ENCODE data around the gene KLLN.
A peak's percentile ranks its signal among the peaks of the same experiment; 100 is the strongest.
"Not testable (repeated sequence)": the region's sequence is repeated elsewhere in the genome, so short reads cannot be mapped to it uniquely, and the experiment has no call there.

KLLN gene

GRCh38 chr10:87850742-87851205 is 12.6 kb downstream of the KLLN start:
- Histone ChIP-seq H3K36me3 (ENCODE audit: control insufficient read depth, insufficient read depth, low read length, severe bottlenecking) (no peaks in the 10 kb centered on the region), H3K27me3 (replicated peaks; ENCODE audit: control insufficient read depth, insufficient read depth, low read length) (no peaks in the 10 kb centered on the region), H3K9me3 (ENCODE audit: control insufficient read depth, low read length) (no peaks in the 10 kb centered on the region), H3K4me1 (ENCODE audit: control insufficient read depth, insufficient read depth, low read length) (no peaks in the 10 kb centered on the region), H3K9ac (ENCODE audit: low read length) (no peak overlapping the region), H3K4me3 (ENCODE audit: low read length) (no peak overlapping the region)
- peak; percentile 79 for DNase-seq (ENCODE audit: low read depth)

- Histone ChIP-seq H3K4me1 (ENCODE audit: control insufficient read depth, insufficient read depth, low read length) (no peaks in the 10 kb centered on the region), H3K36me3 (ENCODE audit: control insufficient read depth, insufficient read depth, low read length, severe bottlenecking) (no peaks in the 10 kb centered on the region), H3K4me3 (ENCODE audit: low read length) (no peak overlapping the region), H3K9ac (ENCODE audit: low read length) (no peak overlapping the region), H3K9me3 (ENCODE audit: control insufficient read depth, low read length) (no peaks in the 10 kb centered on the region), H3K27me3 (replicated peaks; ENCODE audit: control insufficient read depth, insufficient read depth, low read length) (no peaks in the 10 kb centered on the region)
- DNase-seq (ENCODE audit: low read depth) = no peak
These were observed 14.3 kb downstream of the KLLN start for GRCh38 chr10:87849001-87849400.

- H3K4me3 ChIP-seq (ENCODE audit: low read length) = no peak overlapping the region
- no peak overlapping the region for H3K9ac ChIP-seq (ENCODE audit: low read length)
- H3K27me3 ChIP-seq (replicated peaks; ENCODE audit: control insufficient read depth, insufficient read depth, low read length) = no peaks in the 10 kb centered on the region
- H3K4me1 ChIP-seq (ENCODE audit: control insufficient read depth, insufficient read depth, low read length) = peaks cover 11% of the 10 kb centered on the region
- DNase-seq (ENCODE audit: low read depth) = no peak
- no peaks in the 10 kb centered on the region for H3K36me3 ChIP-seq (ENCODE audit: control insufficient read depth, insufficient read depth, low read length, severe bottlenecking)
- H3K9me3 ChIP-seq (ENCODE audit: control insufficient read depth, low read length) = no peaks in the 10 kb centered on the region
These were observed 15.8 kb downstream of the KLLN start for GRCh38 chr10:87847550-87847949.

DNA sequence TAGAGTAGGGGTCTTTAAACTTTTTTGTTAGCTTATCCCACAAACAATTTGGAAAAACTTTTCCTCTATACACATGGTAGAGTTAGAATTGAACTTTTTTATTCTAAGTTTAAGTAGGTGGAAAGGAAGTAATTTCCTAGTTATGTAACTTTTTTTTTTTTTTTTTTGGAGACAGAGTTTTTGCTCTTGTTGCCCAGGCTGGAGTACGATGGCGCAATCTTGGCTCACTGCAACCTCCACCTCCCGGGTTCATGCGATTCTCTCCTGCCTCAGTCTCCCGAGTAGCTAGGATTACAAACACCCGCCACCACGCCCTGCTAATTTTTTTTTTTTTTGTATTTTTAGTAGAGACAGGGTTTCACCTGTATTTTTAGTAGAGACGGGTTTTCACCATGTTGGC is 16.6 kb downstream of the KLLN start:
- H3K36me3 ChIP-seq (ENCODE audit: control insufficient read depth, insufficient read depth, low read length, severe bottlenecking); H3K9me3 ChIP-seq (ENCODE audit: control insufficient read depth, low read length); DNase-seq (ENCODE audit: low read depth); H3K4me3 ChIP-seq (ENCODE audit: low read length); H3K9ac ChIP-seq (ENCODE audit: low read length); H3K27me3 ChIP-seq (replicated peaks; ENCODE audit: control insufficient read depth, insufficient read depth, low read length): not testable (repeated sequence)
- peaks cover 13% of the 10 kb centered on the region for H3K4me1 ChIP-seq (ENCODE audit: control insufficient read depth, insufficient read depth, low read length)

- DNase-seq (ENCODE audit: low read depth) = no peak
- no peaks in the 10 kb centered on the region for H3K36me3 ChIP-seq (ENCODE audit: control insufficient read depth, insufficient read depth, low read length, severe bottlenecking)
- H3K4me3 ChIP-seq (ENCODE audit: low read length) = no peak overlapping the region
- H3K4me1 ChIP-seq (ENCODE audit: control insufficient read depth, insufficient read depth, low read length) = peaks cover 13% of the 10 kb centered on the region
- no peak overlapping the region for H3K9ac ChIP-seq (ENCODE audit: low read length)
- H3K27me3 ChIP-seq (replicated peaks; ENCODE audit: control insufficient read depth, insufficient read depth, low read length) = no peaks in the 10 kb centered on the region
- H3K9me3 ChIP-seq (ENCODE audit: control insufficient read depth, low read length) = no peaks in the 10 kb centered on the region
These were observed 17.3 kb downstream of the KLLN start for GRCh38 chr10:87846023-87846422.

GRCh38 chr10:87845624-87845998 is 17.7 kb downstream of the KLLN start:
- Histone ChIP-seq H3K36me3 (ENCODE audit: control insufficient read depth, insufficient read depth, low read length, severe bottlenecking) (no peaks in the 10 kb centered on the region), H3K27me3 (replicated peaks; ENCODE audit: control insufficient read depth, insufficient read depth, low read length) (no peaks in the 10 kb centered on the region), H3K9ac (ENCODE audit: low read length) (no peak overlapping the region), H3K9me3 (ENCODE audit: control insufficient read depth, low read length) (no peaks in the 10 kb centered on the region), H3K4me1 (ENCODE audit: control insufficient read depth, insufficient read depth, low read length) (peaks cover 13% of the 10 kb centered on the region), H3K4me3 (ENCODE audit: low read length) (no peak overlapping the region)
- no peak for DNase-seq (ENCODE audit: low read depth)

- H3K27me3 ChIP-seq (replicated peaks; ENCODE audit: control insufficient read depth, insufficient read depth, low read length) = no peaks in the 10 kb centered on the region
- H3K9me3 ChIP-seq (ENCODE audit: control insufficient read depth, low read length) = no peaks in the 10 kb centered on the region
- no peak overlapping the region for H3K4me3 ChIP-seq (ENCODE audit: low read length)
- H3K9ac ChIP-seq (ENCODE audit: low read length) = no peak overlapping the region
- H3K36me3 ChIP-seq (ENCODE audit: control insufficient read depth, insufficient read depth, low read length, severe bottlenecking) = no peaks in the 10 kb centered on the region
- peak; percentile 44 for DNase-seq (ENCODE audit: low read depth)
- peaks cover 13% of the 10 kb centered on the region for H3K4me1 ChIP-seq (ENCODE audit: control insufficient read depth, insufficient read depth, low read length)
These were observed 18.3 kb downstream of the KLLN start for GRCh38 chr10:87844837-87845623.

DNA sequence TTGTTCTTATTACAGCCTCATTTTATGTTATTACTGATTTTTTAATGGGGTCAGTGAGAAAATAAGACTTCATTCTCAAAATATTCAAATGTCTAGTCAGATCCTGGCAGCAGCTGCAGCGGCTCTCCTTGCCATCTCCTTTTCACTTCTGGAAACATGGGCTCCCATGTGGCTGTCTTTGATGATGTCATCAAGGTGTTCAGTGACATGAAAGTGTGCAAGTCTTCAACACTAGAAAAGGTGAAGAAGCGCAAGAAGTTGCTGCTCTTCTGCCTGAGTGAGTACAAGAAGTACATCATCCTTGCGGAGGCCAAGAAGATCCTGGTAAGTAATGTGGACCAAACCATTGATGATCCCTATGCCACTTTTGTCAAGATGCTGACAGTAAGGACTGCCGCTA is 19.6 kb downstream of the KLLN start:
- Histone ChIP-seq H3K9ac (ENCODE audit: low read length) (peak overlapping the region; percentile 47), H3K27me3 (replicated peaks; ENCODE audit: control insufficient read depth, insufficient read depth, low read length) (no peaks in the 10 kb centered on the region), H3K36me3 (ENCODE audit: control insufficient read depth, insufficient read depth, low read length, severe bottlenecking) (no peaks in the 10 kb centered on the region), H3K4me3 (ENCODE audit: low read length) (no peak overlapping the region), H3K4me1 (ENCODE audit: control insufficient read depth, insufficient read depth, low read length) (peaks cover 13% of the 10 kb centered on the region), H3K9me3 (ENCODE audit: control insufficient read depth, low read length) (no peaks in the 10 kb centered on the region)
- no peak for DNase-seq (ENCODE audit: low read depth)

DNA sequence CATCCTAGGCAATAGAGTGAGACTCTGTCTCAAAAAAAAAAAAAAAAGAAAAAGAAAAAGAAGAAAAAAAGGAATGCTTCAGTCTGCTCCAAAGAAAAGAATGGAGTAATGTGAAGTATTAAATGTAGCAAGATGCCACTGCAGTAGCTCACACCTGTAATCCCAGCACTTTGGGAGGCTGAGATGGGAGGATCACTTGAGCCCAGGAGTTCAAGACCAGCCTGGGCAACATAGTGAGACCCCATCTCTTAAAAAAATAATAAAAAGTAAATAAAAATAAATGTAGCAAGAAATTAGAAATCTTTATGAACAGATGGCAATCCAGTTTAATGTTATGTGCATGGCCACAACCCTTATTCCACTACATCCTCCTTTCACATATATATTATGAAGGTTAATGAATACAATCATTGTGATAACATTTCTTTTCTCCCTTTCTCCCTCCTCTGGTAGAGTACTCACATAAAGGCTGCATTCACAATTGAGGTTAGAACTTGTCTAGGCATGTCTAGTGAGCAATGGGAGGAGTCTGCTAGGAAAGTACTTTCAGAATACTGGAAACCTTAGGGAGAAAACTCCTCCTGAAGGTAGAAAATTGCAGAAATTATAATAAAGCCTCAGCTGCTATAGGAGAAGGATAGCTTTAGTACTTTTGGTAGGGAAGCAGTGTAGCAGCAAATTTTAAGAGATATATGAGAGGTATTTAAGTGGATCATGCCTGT is 20.4 kb downstream of the KLLN start:
- Histone ChIP-seq H3K4me3 (ENCODE audit: low read length) (no peak overlapping the region), H3K9me3 (ENCODE audit: control insufficient read depth, low read length) (no peaks in the 10 kb centered on the region)
- peak; percentile 80 for DNase-seq (ENCODE audit: low read depth)

DNA sequence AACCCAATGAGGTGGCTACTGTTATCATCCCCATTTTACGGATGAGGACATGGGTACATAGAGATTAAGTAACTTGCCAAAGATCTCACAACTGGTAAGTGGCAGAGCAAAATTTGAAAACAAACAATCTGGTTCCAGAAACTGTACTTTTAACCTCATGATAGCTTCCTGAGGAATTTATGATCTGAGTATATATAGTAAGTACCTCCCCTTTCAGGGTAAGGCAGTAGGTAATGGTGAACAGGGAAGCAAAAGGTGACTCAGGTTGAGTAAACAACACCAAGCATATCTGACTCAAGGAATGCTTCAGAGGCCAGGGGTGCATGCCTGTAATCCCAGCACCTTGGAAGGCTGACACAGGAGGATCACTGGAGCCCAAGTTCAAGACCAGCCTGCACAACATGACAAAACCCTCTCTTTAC is 21.1 kb downstream of the KLLN start:
- H3K4me3 ChIP-seq (ENCODE audit: low read length) = no peak overlapping the region
- H3K36me3 ChIP-seq (ENCODE audit: control insufficient read depth, insufficient read depth, low read length, severe bottlenecking) = no peaks in the 10 kb centered on the region
- no peaks in the 10 kb centered on the region for H3K27me3 ChIP-seq (replicated peaks; ENCODE audit: control insufficient read depth, insufficient read depth, low read length)
- peaks cover 13% of the 10 kb centered on the region for H3K4me1 ChIP-seq (ENCODE audit: control insufficient read depth, insufficient read depth, low read length)
- DNase-seq (ENCODE audit: low read depth) = no peak
- no peaks in the 10 kb centered on the region for H3K9me3 ChIP-seq (ENCODE audit: control insufficient read depth, low read length)
- no peak overlapping the region for H3K9ac ChIP-seq (ENCODE audit: low read length)

More for the DNA sequence above, 20.4 kb downstream of the KLLN start:
- H3K4me1 ChIP-seq (ENCODE audit: control insufficient read depth, insufficient read depth, low read length) = peaks cover 13% of the 10 kb centered on the region
- peak overlapping the region; percentile 47 for H3K9ac ChIP-seq (ENCODE audit: low read length)
- H3K36me3 ChIP-seq (ENCODE audit: control insufficient read depth, insufficient read depth, low read length, severe bottlenecking) = no peaks in the 10 kb centered on the region
- H3K27me3 ChIP-seq (replicated peaks; ENCODE audit: control insufficient read depth, insufficient read depth, low read length) = no peaks in the 10 kb centered on the region

DNA sequence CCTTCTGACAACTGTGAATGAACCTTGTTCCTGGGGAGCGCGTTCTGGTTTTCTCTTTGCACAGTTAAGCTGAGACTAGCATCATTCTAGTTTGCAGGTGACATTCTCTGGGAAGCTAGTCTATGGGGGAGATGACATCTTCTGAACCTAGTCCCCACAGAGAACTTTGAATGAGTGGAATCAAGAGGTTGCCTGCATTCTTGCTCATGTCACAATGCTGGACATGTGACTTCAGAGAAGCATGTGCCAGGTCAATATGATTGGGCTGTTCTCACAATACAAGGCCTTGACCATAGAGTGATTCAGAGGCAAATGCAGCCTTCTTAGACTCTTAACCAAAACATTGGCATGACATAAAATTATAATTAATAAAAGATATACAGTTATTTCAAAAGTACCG is 22.1 kb downstream of the KLLN start:
- Histone ChIP-seq H3K4me3 (ENCODE audit: low read length) (no peak overlapping the region), H3K27me3 (replicated peaks; ENCODE audit: control insufficient read depth, insufficient read depth, low read length) (no peaks in the 10 kb centered on the region), H3K9ac (ENCODE audit: low read length) (no peak overlapping the region), H3K36me3 (ENCODE audit: control insufficient read depth, insufficient read depth, low read length, severe bottlenecking) (no peaks in the 10 kb centered on the region), H3K4me1 (ENCODE audit: control insufficient read depth, insufficient read depth, low read length) (peaks cover 13% of the 10 kb centered on the region), H3K9me3 (ENCODE audit: control insufficient read depth, low read length) (no peaks in the 10 kb centered on the region)
- no peak for DNase-seq (ENCODE audit: low read depth)

All from adipocyte (in vitro differentiated cells).